Measurements from ENCODE around the gene ERC1.

ERC1 gene

DNA sequence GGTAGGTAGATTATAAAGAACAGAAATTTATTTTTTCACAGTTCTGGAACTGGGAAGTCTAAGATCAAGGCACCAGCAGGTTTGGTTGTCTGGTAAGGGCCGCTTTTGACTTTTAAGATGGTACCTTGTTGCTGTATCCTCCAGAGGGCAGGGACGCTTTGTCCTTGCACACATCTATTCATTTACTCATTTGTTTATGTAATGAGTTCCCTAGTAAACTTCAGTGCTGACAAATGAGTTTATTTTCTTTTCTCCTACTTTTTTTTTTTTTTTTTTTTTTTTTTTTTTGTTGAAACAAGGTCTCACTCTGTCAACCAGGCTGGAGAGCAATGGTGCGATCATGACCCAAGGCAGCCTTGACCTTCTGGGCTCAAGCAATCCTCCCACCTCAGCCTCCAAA, 407.6 kb downstream of the ERC1 start:
- DNase-seq (ENCODE audit: low read depth) = no peak

DNA sequence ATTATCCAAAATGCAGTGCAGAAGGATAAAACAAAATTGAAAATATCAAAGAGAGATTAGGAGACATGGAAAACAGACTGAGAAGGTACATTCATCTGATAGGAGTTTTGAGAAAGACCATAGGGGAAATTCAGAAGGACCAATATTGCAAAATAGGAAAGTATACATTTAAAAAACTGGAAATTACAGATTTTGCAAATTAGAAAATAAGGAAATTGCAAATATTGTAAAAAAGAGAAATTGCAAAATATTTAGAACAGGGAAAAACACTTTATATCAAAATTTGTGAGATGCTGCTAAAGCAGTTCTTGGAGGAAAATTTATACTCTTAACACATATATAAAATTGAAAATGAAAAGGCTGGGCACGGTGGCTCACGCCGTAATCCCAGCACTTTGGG, 410.9 kb downstream of the ERC1 start:
- DNase-seq (ENCODE audit: low read depth) = no peak

DNA sequence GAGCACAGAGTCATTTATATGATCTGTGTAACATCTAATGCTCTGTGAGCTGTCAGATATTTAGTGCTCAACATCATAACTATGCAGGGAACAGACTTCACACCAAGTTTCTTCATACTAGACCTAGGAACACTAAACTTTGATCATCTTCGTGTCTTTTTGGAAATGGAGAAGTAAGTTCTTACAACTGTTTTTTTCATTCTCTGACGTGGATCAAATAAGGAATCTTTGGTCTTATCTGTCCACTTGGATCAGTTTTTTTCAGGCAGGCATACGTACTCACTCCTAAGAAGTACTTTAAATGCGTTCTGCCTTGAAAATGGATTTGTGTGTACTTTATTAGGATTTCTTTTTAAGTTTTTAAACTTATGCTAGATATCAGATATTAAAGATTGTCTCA, 412.4 kb downstream of the ERC1 start:
- no peak for DNase-seq (ENCODE audit: low read depth)

DNA sequence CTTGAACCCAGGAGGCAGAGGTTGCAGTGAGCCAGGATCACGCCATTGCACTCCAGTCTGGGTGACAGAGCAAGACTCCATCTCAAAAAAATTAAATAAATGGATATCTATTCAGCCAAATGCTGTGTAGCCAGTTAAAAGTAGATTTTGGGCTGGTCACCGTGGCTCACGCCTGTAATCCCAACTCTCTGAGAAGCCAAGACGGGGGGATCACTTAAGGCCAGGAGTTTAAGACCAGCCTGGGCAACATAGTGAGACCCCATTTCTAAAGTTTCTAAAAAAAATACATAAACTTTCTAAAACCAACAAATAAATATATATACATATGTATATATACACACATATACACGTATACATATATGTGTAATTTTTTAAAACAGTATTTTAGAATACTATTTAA, 414.6 kb downstream of the ERC1 start:
- DNase-seq (ENCODE audit: low read depth) = no peak

DNA sequence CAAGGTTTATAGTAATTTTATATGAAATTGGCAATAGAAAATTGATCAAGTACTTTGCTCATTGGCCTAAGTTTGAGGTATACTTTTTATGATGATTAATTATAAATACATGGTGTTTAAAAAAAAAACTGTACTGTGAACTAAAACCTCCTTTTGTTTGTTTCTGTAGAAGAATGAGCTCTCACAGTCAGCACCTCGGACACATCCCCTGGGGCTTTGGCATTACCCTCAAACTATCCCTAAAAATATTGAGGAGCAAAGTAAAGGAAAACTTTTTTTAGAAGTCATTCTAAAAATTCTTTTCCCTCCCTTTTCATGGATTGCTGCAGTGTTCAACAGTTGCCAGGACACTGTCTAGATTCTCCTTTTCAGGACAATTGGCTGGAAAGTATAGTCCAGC, 419.8 kb downstream of the ERC1 start:
- no peak for DNase-seq (ENCODE audit: low read depth)

DNA sequence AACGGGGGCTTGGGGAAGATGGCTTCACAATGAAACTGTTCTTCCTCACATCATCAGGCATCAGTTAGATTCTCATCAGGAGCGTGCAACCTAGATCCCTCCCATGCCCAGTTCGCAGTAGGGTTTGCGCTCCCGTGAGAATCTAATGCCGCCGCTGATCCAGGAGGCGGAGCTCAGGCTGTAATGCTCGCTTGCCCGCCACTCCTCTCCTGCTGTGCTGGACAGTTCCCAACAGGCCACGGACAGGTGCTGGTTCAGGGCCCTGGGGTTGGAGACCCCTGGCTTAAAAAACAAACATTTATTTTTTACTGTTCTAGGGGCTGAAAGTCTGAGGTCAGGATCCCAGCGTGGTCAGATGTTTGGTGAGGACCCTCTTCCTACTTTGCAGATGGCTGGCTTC, 422.9 kb downstream of the ERC1 start:
- no peak for DNase-seq (ENCODE audit: low read depth)

DNA sequence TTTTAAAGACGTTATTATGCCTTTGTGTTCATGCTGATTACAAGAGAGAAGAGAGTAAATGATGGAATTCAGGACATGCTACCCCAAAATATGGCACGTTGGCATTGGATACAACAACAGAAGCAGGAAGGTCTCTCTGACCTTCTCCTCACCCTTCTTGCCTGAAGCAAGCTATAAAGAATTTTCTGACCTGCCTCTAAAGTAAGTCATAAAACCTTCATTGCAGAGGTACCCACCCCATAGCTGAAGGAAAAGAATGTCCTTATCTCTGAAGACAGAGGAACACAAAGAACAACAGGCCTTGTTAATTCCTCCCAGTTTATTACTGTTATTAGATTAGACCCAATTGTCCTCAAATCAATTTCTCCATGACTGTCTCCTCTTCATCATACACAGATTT, 427.1 kb downstream of the ERC1 start:
- no peak for DNase-seq (ENCODE audit: low read depth)

DNA sequence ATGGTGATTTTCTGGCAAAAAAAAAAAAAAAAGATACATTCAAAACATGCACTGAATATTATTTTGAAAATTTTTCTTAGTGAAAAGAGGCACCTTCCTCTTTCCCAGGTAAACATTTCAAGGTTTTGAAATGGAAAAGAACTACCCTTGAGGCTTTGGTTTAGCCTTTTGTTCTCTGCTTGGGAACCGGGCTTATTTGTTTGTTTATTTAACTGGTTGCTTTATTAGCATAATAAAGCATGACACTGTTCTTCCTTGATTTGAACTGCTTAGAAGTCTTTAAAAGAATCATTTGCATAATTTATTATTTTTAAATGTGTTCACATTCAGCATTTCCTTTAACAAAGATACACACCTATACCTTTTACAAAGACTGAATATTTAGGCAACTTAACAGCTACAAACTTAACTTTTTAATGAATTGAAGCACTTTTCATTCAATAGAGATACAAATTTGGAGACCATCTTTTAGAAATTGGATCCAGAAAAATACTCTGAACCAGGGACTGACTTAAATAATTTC, 428.9 kb downstream of the ERC1 start:
- DNase-seq (ENCODE audit: low read depth) = no peak

DNA sequence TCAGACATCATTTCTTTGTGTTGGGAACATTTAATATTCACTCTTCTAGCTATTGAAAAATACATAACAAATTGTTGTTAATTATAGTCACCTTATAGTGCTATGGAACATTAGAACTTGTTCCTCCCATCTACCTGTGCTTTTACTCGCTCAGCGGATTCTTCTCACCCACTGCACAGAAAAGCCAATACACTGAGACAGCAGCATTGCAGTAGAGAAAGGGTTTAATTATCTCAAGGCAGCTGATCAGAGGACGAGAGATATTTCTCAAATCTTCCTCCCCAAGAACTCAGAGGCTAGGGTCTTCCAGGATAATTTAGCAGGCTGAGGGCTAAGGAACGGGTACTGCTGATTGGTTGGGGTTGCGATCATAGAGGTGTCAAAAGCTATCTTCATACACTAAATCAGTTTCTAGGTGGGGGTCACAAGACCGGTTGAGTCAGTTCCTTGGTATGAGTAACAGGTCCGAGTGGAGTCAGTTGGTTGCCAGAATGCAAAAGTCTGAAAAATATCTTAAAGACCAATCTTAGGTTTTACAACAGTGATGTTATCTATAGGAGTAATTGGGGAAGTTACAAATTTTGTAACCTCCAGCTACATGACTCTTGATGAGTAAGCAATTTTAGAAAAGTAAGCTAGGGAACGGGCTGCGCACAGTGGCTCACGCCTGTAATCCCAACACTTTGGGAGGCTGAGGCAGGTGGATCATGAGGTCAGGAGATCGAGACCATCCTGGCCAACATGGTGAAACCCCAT, 430.2 kb downstream of the ERC1 start:
- no peak for DNase-seq (ENCODE audit: low read depth)

DNA sequence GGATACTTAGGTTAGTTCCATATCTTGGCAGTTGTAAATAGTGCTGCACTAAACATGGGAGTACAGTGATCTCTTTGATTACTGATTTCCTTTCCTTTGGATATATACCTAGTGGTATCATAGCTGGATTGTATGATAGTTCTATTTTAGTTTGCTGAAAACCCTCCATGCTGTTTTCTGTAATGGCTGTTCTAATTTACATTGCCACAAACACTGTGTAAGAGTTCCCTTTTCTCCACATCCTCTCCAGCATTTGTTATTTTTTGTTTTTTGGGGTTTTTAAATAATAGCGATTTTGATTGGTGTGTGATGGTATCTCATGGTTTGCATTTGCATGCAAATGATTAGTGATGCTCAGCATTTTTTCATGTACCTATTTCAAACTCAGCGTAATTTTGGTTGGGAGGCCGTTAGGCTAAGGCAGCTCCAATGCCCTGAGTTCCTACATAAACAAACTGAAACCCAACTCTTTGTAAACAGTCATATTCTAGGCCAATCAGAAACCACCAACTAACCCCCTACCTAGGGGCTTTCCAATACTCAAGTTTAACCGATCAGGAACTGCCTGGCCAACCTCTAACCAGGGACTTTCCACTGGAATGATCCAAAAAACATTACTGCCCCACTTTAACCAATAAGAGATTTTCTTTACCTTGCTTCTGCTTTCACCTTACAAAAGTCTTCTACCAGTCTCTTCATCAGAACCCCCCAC, 431.7 kb downstream of the ERC1 start:
- no peak for DNase-seq (ENCODE audit: low read depth)

DNA sequence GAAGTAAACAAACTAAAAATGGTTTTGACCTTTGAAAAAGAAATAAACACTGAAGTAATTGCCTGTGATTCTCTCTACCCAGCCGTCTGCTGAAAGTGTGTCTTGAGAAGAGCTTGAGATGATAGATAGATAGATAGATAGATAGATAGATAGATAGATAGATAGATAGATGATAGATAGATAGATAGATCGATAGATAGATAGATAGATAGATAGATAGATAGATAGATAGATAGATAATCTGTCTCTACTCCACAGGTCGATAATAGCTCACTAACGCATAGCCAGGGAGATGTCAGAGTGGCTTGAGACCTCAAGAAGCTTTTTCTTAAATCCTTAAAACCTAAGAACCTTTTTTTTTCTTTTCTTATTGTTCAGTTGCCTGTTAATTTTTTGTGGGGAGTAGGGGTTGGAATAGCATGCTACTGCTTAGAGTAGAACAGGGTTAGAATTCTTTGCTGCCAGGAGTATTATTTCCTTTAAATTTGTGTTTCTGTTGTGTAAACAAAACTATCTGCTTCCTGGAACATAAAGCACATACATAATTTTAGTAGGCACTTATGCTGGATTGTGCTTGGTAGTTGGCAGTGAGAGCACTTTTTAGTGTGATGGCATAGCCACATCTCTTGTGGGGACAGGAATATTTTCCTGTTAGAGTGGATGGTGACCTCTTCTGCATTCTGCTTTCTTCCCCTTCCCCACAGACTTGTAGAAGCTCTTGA, 433.8 kb downstream of the ERC1 start:
- no peak for DNase-seq (ENCODE audit: low read depth)

DNA sequence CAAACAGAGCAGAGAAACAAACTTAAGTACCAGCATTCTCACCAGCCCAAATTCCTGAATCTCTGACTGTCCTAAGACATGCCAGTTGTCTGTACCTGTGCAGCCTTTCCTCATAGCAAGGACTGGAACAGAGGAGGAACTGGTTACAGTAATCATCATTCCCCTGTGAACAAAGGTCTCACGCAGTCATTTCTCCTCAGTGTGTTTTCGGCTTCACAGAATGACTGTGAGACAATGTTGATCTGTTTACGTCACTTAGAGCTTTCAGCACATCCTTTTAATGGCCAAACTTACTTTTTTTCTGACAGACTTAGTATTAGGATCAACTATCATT, 434.3 kb downstream of the ERC1 start:
- DNase-seq (ENCODE audit: low read depth) = no peak

DNA sequence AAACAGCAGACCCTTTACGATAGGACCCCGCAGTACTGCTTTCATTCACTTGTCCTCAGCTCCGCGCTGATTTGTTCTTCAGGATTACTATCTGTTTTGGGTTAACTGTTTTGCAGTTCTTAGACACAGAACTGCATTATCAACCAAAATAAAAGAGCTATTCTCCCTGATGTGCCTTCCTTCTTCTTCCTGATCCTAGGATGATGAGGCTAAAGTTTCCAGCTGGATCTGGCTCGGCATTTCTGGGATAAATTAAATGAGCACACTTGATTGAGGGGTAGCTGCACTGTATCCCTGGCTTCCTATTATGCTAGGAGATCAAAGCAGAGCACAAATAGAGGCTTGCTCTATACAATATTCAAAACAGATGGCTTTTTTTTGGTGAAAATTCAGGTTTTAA, 437.6 kb downstream of the ERC1 start:
- no peak for DNase-seq (ENCODE audit: low read depth)

DNA sequence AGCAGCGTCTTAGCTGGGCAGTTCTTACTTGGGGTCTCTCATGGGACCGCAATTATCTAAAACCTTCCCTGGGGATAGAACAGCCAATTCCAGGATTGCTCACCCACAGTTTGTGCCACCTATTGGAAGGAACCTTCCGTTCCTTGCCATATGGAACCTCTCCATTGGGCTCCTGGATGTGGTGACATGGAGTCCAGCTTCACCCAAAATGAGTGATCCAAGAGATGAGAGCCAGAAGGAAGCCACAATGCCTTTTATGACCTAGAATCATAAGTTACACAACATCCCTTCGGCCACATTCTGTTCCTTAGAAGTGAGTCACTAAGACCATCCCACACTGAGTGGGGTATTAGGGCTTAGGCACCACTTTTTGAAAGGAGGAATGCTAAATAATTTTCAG, 439.0 kb downstream of the ERC1 start:
- no peak for DNase-seq (ENCODE audit: low read depth)

DNA sequence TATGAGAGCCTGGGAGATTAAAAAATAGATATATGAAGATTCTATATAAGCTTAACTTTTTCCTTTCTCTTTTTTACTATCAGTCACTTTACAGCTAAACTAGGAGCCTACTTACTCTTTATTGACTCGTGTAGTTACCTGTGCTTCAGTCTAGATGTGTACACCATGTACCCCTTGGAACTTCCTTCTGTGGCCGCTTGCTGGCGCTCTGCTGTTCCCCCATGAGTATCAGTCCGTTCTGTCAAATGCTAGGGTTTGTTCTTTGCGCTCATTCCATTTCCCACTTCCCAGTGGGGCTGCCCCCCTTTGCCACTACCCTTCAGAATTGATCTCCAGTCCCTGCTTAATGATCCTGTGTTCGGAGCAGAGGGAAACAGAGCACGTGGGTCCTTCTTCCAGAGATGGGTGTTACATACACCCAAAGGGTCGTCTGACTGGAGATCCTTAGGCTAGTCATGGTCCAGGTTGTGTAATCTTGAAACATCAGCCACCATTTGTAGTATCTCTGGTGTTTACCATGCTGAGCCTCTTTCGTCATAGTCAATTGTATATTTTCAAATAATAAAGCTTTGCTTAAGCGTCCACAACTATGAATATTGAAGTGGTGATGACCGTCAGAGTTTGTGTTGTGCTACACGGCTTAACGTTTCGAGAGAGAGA, 443.4 kb downstream of the ERC1 start:
- DNase-seq (ENCODE audit: low read depth) = no peak

DNA sequence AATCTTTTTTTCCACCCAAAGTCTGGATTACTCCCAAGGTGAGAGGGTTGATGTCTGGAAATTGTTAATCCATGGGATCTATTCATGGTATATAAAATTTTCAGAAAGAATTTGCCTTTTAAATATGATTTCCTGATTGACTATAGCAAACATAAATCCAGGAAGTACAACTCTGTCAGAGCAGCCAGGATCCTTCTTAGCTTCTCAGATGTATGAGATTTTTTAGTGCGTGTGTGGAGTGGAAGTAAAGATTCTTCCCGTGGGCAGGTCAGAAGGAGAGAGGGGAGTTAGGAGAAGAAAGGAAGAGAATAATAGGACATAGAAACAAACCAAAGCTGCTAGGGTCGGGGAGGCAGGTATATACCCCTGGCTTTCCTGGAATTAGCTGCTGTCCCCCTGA, 444.0 kb downstream of the ERC1 start:
- DNase-seq (ENCODE audit: low read depth) = no peak

DNA sequence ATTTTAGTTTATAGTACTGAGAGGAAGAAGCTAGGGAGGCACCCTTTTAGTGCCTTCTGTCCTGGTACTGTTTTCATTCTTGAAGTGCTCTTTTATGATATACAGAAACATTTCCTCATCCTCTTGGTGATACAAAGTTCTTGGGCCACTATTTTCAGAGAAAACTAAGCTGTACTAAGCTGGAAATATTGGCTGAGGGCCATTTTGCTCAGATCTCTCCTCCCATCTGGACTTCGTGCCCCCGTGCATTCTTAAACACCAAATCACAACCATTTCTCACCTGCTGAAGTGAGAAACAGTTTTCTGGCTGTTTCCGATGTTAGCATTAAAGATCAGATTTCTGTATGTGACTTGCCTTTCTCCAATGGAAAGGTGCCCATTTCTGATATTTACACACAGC, 444.4 kb downstream of the ERC1 start:
- no peak for DNase-seq (ENCODE audit: low read depth)

DNA sequence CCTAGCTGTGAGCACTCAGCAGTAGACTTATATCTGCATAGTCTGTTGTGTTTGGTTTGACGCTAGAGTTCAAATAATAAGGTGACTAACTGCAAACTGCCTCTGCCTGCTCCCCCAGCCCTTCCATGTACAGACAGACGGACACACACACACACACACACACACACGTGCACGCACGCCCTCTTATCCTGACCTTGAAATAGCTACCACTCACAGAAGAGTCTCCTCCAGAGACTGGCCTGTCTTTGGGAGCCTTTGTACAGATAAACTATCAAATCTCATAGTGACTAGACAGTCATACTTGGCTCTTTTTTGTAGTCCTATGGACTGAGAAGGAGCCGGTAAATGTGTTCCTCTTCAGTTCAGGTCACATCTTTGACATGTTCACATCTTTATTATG, 445.0 kb downstream of the ERC1 start:
- no peak for DNase-seq (ENCODE audit: low read depth)

DNA sequence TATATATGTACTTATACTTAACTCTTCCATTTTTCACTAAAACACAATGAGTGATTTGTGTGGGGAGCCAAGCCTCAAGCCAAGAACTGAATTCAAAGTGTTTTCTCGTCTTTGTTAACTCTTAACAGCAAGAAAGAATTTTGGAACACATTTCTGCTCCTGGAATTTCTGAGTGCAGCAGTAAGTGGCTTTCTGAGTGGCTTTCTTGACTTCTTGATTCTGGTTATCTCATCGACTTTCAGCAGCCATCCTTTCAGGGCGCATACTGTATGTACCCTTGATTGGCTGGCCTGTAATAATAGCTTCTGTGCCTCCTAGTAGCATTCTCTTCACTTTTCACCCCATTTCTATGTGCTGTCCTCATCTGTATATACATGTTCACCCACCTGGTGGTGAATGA, 446.0 kb downstream of the ERC1 start:
- no peak for DNase-seq (ENCODE audit: low read depth)

DNA sequence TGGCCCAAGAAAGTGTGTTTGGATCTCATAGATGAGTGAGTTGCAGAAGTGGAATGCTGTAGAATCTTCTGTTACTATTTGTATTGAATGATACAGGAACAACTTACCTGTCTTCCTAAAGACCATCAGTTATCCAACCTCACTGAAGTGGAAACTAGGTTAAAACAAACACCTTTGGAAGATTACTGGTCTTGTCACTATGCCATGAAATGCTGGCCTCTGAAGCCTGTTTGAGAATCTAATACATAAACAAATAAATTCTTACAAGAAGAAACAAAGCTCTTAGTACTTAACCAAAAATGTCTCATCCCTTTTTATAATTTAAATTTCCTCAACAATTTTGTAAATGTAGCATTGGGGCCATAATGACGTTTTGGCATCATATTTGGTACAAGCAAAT, 448.2 kb downstream of the ERC1 start:
- DNase-seq (ENCODE audit: low read depth) = no peak

DNA sequence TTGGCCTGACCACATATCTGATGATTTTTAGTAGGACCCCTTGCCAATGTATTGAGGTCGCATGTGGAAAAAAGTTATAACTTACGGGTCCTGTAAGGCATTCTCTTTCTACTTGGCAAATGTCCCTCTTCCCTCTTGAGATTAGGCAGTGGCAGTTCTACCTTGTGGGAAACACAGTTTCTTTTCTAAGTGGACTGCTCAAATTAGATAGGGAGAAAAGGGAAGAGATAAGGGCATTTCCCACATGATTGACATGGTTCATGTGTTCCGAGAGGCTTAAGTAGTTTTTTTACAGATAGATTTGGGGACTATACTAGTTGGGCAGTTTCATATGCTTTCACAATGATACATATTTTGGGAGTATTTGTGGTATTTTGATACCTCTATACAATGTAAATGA, 448.7 kb downstream of the ERC1 start:
- no peak for DNase-seq (ENCODE audit: low read depth)

DNA sequence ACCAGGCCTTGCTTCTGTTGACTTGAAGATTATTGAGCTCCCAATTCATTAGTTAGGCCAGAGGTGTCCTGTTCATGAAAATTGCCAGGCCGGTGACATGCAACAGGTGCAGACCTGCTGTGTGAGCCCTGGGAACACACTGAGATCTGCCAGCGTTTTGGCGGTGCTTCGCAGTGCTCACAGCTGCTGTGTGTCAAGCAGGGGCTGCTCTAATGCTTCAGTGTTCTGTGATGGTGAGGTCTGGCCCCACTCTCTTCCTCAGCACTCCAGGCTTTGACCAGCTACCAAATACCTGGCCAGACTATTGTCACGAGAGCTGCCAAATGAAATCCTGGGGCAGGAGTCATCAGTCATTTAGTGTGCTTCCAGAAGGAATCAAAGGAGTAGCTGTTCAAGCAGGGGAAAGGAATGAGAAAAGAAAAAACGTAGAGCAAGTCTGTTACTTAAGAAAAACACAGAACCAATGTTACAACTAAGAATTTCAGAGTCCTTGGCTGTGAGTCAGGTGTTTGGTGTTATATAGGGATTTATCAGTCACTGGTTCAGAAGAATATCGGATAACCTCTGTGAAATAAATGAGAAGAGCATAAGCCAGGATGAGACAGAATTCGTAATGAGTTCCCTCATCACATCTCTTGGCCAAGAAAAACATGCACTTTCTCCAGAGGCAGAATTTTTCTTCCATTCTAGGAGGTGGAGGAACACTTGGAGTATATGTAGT, 452.6 kb downstream of the ERC1 start:
- DNase-seq (ENCODE audit: low read depth) = no peak

Measured in activated T-cell treated with anti-CD3 and anti-CD28 coated beads for 48 hours (primary cell).